GM12878 (cell line): ENCODE measurements around the gene ST8SIA1.

Source experiments
- ATF2 ChIP-seq: IDR thresholded peaks from 2 replicates; pipeline ENCODE4 v1.6.1; 2012; ENCODE audit warnings: low read length, inconsistent platforms
- BCLAF1 ChIP-seq: fragments of 450-650 bp; IDR thresholded peaks from 2 replicates; pipeline ENCODE4 v1.6.1; 2017; ENCODE audit warnings: antibody characterized with exemption, mild to moderate bottlenecking, moderate library complexity
- CREB1 ChIP-seq: IDR thresholded peaks from 2 replicates; pipeline ENCODE4 v1.6.1; 2012; ENCODE audit warnings: low read depth, mild to moderate bottlenecking, inconsistent platforms
- CTCF ChIP-seq, 3 experiments: IDR thresholded peaks in 2 of 3; conservative IDR thresholded peaks in 1 of 3; 2 replicates each; pipeline ENCODE4 v1.5.1; 2011; ENCODE audit warnings: low read depth in 3 of 3, low read length in 3 of 3, mild to moderate bottlenecking in 3 of 3, control low read depth in 2 of 3, moderate library complexity in 2 of 3, inconsistent platforms in 1 of 3, mixed read lengths in 1 of 3; ENCODE audit not compliant: control insufficient read depth in 2 of 3, insufficient read depth in 1 of 3; ENCODE audit errors: extremely low read depth in 1 of 3
- MTA3 ChIP-seq: IDR thresholded peaks from 2 replicates; pipeline ENCODE4 v1.6.1; 2012; ENCODE audit warnings: low read length, inconsistent platforms, borderline replicate concordance
- POLR2A ChIP-seq: IDR thresholded peaks from 2 replicates; pipeline ENCODE4 v1.6.1; 2011; ENCODE audit warnings: low read depth, mild to moderate bottlenecking, low read length
- TAF1 ChIP-seq: IDR thresholded peaks from 2 replicates; pipeline ENCODE4 v1.6.1; 2011; ENCODE audit warnings: mild to moderate bottlenecking, low read depth, low read length, borderline replicate concordance
- USF2 ChIP-seq: IDR thresholded peaks from 2 replicates; pipeline ENCODE4 v1.6.1; 2011; ENCODE audit warnings: low read depth, low read length, improper control_type of control experiment, borderline replicate concordance
- ZBTB11 ChIP-seq: fragments of 450-650 bp; formaldehyde crosslinking; IDR thresholded peaks from 2 replicates; pipeline ENCODE4 v1.5.0; 2022; ENCODE audit warnings: mild to moderate bottlenecking, missing genetic modification characterization
- ZNF274 ChIP-seq: IDR thresholded peaks from one replicate; pipeline ENCODE4 v1.8.0; 2011; ENCODE audit not compliant: insufficient read length, insufficient read depth

- no peak for TF ChIP-seq TAF1
- TF ChIP-seq CTCF (IDR thresholded peaks at IDR 0.05 in 2 of 3, conservative IDR thresholded peaks at IDR 0.05 in 1 of 3; ENCODE audit: control insufficient read depth in 2 of 3, extremely low read depth in 1 of 3, insufficient read depth in 1 of 3, low read depth in 3 of 3, low read length in 3 of 3), result no peak
- no peak for TF ChIP-seq ATF2
- TF ChIP-seq POLR2A, result no peak
- TF ChIP-seq MTA3, result no peak
- no peak for TF ChIP-seq CREB1
- no peak for TF ChIP-seq BCLAF1
- TF ChIP-seq ZBTB11, result no peak
- no peak for TF ChIP-seq ZNF274
- TF ChIP-seq USF2, result no peak
Observed at GRCh38 chr12:22272335-22273151, 62.0 kb downstream of the ST8SIA1 start.
